Measurements from ENCODE around the gene NEK9.

DNA sequence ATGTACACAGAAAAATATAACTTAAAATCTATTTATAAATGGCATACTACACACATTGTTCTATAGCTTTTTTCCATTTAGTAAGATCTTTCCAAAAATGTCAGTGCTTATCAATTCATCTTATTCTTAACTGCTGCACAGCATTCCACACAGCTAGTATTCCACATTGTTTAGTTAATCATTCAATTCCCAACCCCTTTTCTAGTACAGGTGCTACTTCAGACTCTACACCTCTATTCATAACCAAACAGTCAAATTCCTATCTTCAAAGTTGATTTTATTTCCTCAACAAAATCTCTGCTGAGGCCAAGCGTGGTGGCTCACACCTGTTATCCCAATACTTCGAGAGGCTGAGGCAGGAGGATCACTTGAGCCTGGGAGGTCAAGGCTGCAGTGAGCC, 12.3 kb upstream of the NEK9 start:
- TF ChIP-seq TRIM24 (IDR thresholded peaks at IDR 0.05) = no peak
- TF ChIP-seq POLR2A (conservative IDR thresholded peaks at IDR 0.05) = no peak
- TF ChIP-seq RBBP5 (IDR thresholded peaks at IDR 0.05; ENCODE audit: borderline replicate concordance, insufficient read depth, low read length, poor library complexity, severe bottlenecking) = no peak
- TF ChIP-seq TEAD1 (CRISPR knock-in tag; IDR thresholded peaks at IDR 0.05) = no peak
- TF ChIP-seq, protein P1, sequence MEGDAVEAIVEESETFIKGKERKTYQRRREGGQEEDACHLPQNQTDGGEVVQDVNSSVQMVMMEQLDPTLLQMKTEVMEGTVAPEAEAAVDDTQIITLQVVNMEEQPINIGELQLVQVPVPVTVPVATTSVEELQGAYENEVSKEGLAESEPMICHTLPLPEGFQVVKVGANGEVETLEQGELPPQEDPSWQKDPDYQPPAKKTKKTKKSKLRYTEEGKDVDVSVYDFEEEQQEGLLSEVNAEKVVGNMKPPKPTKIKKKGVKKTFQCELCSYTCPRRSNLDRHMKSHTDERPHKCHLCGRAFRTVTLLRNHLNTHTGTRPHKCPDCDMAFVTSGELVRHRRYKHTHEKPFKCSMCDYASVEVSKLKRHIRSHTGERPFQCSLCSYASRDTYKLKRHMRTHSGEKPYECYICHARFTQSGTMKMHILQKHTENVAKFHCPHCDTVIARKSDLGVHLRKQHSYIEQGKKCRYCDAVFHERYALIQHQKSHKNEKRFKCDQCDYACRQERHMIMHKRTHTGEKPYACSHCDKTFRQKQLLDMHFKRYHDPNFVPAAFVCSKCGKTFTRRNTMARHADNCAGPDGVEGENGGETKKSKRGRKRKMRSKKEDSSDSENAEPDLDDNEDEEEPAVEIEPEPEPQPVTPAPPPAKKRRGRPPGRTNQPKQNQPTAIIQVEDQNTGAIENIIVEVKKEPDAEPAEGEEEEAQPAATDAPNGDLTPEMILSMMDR (IDR thresholded peaks at IDR 0.05 in 2 of 3, conservative IDR thresholded peaks at IDR 0.05 in 1 of 3; ENCODE audit: insufficient read depth in 2 of 3, low read depth in 1 of 3, low read length in 3 of 3) = no peak
- TF ChIP-seq RNF2 (IDR thresholded peaks at IDR 0.05) = no peak
- TF ChIP-seq EHMT2 (IDR thresholded peaks at IDR 0.05) = no peak
- no peak for TF ChIP-seq YY1 (IDR thresholded peaks at IDR 0.05; ENCODE audit: borderline replicate concordance in 1 of 3, control insufficient read depth in 1 of 3, extremely low read depth in 1 of 3, insufficient read depth in 3 of 3, insufficient read length in 1 of 3, insufficient replicate concordance in 2 of 3, low read depth in 1 of 3, low read length in 2 of 3)
- TF ChIP-seq PHB2 (IDR thresholded peaks at IDR 0.05; ENCODE audit: low read depth) = no peak
- TF ChIP-seq MTA1 (IDR thresholded peaks at IDR 0.05; ENCODE audit: borderline replicate concordance) = no peak
